Adipocyte (in vitro differentiated cells): ENCODE measurements around the gene ARFGAP3.
"Not testable (repeated sequence)": the region's sequence is repeated elsewhere in the genome, so short reads cannot be mapped to it uniquely, and the experiment has no call there.

ENCODE experiments used
- DNase-seq: peaks from one replicate; pipeline ENCODE4 v3.0.0-alpha.2; 2015; ENCODE audit warnings: low read depth
- H3K27me3 ChIP-seq: replicated peaks from 2 replicates; pipeline ENCODE4 v1.7.0; 2013; ENCODE audit warnings: mild to moderate bottlenecking, low read length, moderate library complexity; ENCODE audit not compliant: control insufficient read depth, insufficient read depth
- H3K36me3 ChIP-seq: 2 replicates; pipeline ENCODE4 v1.7.0; 2013; ENCODE audit warnings: low read length, mild to moderate bottlenecking, moderate library complexity; ENCODE audit not compliant: control insufficient read depth, insufficient read depth, severe bottlenecking
- H3K4me1 ChIP-seq: 2 replicates; pipeline ENCODE4 v1.7.0; 2013; ENCODE audit warnings: mild to moderate bottlenecking, low read length, moderate library complexity; ENCODE audit not compliant: control insufficient read depth, insufficient read depth
- H3K4me3 ChIP-seq: 2 replicates; pipeline ENCODE4 v1.7.0; 2013; ENCODE audit warnings: mild to moderate bottlenecking, low read length, moderate library complexity
- H3K9ac ChIP-seq: 2 replicates; pipeline ENCODE4 v1.7.0; 2013; ENCODE audit warnings: mild to moderate bottlenecking, low read length, moderate library complexity
- H3K9me3 ChIP-seq: 2 replicates; pipeline ENCODE4 v1.7.0; 2013; ENCODE audit warnings: mild to moderate bottlenecking, low read length, moderate library complexity; ENCODE audit not compliant: control insufficient read depth

ARFGAP3 gene

DNA sequence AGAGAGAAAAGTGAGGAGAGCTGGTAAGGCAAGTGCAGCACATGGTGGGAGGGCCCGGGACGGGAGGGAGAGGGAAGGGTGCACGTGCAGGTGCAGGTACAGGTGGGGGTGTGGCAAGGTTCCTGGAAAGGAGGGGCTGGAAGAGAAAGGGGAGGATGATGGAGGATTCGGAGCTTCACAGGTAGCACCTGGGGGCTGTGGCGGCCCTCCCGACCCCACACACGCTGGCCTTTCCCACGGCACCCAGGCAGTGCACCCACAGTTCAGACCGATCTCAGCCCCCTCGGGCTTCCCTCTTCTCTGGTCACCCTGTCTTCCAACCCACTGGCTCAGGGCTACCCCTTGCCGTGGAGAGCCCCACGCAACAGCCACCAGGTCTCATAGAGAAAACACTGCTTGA lies 69.1 kb downstream of the ARFGAP3 start:
- no peak overlapping the region for H3K9ac ChIP-seq
- no peak for DNase-seq
- H3K27me3 ChIP-seq, result no peaks in the 10 kb centered on the region
- no peaks in the 10 kb centered on the region for H3K36me3 ChIP-seq
- H3K4me3 ChIP-seq, result no peak overlapping the region
- H3K4me1 ChIP-seq, result peaks cover 18% of the 10 kb centered on the region
- H3K9me3 ChIP-seq, result no peaks in the 10 kb centered on the region

DNA sequence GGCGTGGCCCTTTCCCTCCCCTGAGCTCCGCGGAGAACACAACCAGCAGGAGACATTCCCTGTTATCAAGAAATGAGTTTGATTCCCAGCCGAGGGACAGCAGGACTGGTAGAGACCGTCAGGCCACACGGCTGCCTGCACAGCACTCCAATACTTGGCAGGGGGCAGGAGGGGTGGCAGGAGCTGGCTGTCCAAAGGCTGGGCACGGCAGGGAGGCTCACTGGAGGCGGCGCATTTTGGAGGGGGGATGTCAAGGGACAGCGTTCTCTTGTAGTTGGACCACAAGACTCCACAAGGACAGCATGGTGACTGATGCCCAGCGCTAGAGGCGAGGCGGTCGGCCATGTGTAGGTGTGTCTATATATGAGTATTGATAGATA lies 69.7 kb downstream of the ARFGAP3 start:
- no peak overlapping the region for H3K4me3 ChIP-seq
- DNase-seq, result no peak
- H3K4me1 ChIP-seq, result peaks cover 18% of the 10 kb centered on the region
- H3K36me3 ChIP-seq, result no peaks in the 10 kb centered on the region
- no peaks in the 10 kb centered on the region for H3K27me3 ChIP-seq
- no peaks in the 10 kb centered on the region for H3K9me3 ChIP-seq
- H3K9ac ChIP-seq, result no peak overlapping the region

GRCh38 chr22:42786606-42787356 lies 70.3 kb downstream of the ARFGAP3 start:
- no peak overlapping the region for H3K9ac ChIP-seq
- no peak overlapping the region for H3K4me3 ChIP-seq
- H3K27me3 ChIP-seq, result no peaks in the 10 kb centered on the region
- no peaks in the 10 kb centered on the region for H3K9me3 ChIP-seq
- peaks cover 13% of the 10 kb centered on the region for H3K4me1 ChIP-seq
- no peak for DNase-seq
- no peaks in the 10 kb centered on the region for H3K36me3 ChIP-seq

DNA sequence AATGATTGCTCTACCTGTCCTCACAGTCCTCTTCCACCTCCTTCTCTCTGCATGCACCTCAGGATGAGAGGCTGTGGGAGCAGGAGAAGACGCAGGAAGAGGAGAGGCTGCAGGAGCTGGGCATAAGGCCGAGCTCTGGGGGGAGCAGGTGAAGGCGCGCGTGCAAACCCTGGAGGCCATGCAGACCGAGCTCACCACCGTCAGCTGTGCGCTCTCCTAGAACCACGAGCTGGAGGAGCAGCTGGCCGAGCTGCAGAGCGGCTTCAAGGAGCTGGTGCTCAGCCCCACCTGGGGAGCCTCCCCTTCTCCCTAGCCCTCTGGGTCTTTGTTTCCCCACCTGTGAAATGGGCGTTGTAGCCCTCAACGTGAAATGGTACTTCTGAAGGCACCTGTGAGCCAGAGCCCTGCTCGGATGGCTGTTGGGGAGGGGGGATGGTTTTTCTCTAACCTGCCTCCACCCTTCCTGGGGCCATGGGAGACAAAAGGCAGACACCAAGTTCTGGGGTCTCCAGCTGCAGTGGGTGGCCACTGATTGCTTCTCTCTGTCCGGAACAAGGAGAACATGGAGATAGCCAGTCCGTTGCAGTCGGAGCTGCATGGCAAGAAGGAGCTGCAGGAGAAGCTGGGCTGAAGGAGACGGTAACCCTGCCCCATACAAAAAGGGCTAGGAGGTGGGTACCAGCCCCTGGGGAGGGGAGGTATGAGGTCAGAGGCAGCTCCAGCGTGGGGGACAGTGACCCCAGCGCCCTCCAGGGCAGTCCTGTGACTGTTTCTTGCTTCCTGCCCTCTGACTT lies 71.2 kb downstream of the ARFGAP3 start:
- DNase-seq, result no peak
- no peaks in the 10 kb centered on the region for H3K36me3 ChIP-seq
- H3K27me3 ChIP-seq, result no peaks in the 10 kb centered on the region
- no peak overlapping the region for H3K4me3 ChIP-seq
- no peaks in the 10 kb centered on the region for H3K9me3 ChIP-seq
- H3K9ac ChIP-seq, result no peak overlapping the region
- peaks cover 4% of the 10 kb centered on the region for H3K4me1 ChIP-seq

- not testable (repeated sequence) for DNase-seq, H3K27me3 ChIP-seq, H3K9me3 ChIP-seq, H3K4me1 ChIP-seq, H3K9ac ChIP-seq, H3K36me3 ChIP-seq, H3K4me3 ChIP-seq
Observed at GRCh38 chr22:42782306-42782705, 74.8 kb downstream of the ARFGAP3 start.

- peak; percentile 98 for DNase-seq
- H3K9ac ChIP-seq, result no peak overlapping the region
- H3K36me3 ChIP-seq, result no peaks in the 10 kb centered on the region
Observed at GRCh38 chr22:42780070-42780540, 77.0 kb downstream of the ARFGAP3 start.

GRCh38 chr22:42777126-42777525 lies 79.9 kb downstream of the ARFGAP3 start:
- H3K4me3 ChIP-seq, result no peak overlapping the region
- H3K9ac ChIP-seq, result no peak overlapping the region
- H3K4me1 ChIP-seq, result peaks cover 3% of the 10 kb centered on the region
- no peaks in the 10 kb centered on the region for H3K36me3 ChIP-seq
- H3K27me3 ChIP-seq, result no peaks in the 10 kb centered on the region
- DNase-seq, result no peak
- no peaks in the 10 kb centered on the region for H3K9me3 ChIP-seq

More at GRCh38 chr22:42780070-42780540, 77.0 kb downstream of the ARFGAP3 start:
- Histone ChIP-seq H3K9me3 (no peaks in the 10 kb centered on the region), H3K27me3 (no peaks in the 10 kb centered on the region), H3K4me3 (no peak overlapping the region), H3K4me1 (peaks cover 3% of the 10 kb centered on the region)

DNA sequence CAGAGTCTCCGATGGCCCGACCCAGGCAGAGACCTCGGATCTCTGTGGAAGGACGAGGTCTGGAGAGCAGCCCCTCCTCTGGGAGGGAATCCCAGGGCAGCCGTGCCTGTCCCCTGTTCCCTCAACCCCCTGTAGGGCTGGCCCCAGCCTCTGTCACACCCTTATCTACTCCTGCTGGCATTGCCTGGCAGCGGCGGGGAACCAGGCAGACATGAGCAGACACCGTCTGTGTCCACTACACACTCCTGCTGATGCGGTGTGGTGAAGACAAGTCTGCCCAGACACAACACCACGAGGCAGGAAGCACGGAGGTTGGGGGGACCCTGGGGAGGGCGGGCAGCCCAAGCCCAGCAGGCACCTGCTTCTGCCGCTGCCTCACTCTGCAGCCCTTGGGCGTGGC lies 83.9 kb downstream of the ARFGAP3 start:
- no peak for DNase-seq
- Histone ChIP-seq H3K27me3 (no peaks in the 10 kb centered on the region), H3K9ac (no peak overlapping the region), H3K4me1 (peaks cover 11% of the 10 kb centered on the region), H3K9me3 (no peaks in the 10 kb centered on the region), H3K4me3 (no peak overlapping the region), H3K36me3 (no peaks in the 10 kb centered on the region)

- H3K9ac ChIP-seq, result no peak overlapping the region
- no peak for DNase-seq
- H3K4me3 ChIP-seq, result no peak overlapping the region
- H3K27me3 ChIP-seq, result no peaks in the 10 kb centered on the region
- H3K4me1 ChIP-seq, result peaks cover 11% of the 10 kb centered on the region
- no peaks in the 10 kb centered on the region for H3K36me3 ChIP-seq
- H3K9me3 ChIP-seq, result no peaks in the 10 kb centered on the region
Observed at GRCh38 chr22:42772647-42773046, 84.4 kb downstream of the ARFGAP3 start.

- H3K9ac ChIP-seq, result no peak overlapping the region
- H3K4me1 ChIP-seq, result peaks cover 11% of the 10 kb centered on the region
- no peaks in the 10 kb centered on the region for H3K27me3 ChIP-seq
- DNase-seq, result no peak
- no peaks in the 10 kb centered on the region for H3K36me3 ChIP-seq
- H3K9me3 ChIP-seq, result no peaks in the 10 kb centered on the region
- no peak overlapping the region for H3K4me3 ChIP-seq
Observed at GRCh38 chr22:42770941-42771647, 86.0 kb downstream of the ARFGAP3 start.

- no peaks in the 10 kb centered on the region for H3K27me3 ChIP-seq
- H3K9me3 ChIP-seq, result no peaks in the 10 kb centered on the region
- DNase-seq, result no peak
- H3K4me1 ChIP-seq, result peaks cover 11% of the 10 kb centered on the region
- peak overlapping the region; percentile 54 for H3K4me3 ChIP-seq
- H3K9ac ChIP-seq, result peak overlapping the region; percentile 32
- no peaks in the 10 kb centered on the region for H3K36me3 ChIP-seq
Observed at GRCh38 chr22:42770448-42770726, 86.7 kb downstream of the ARFGAP3 start.
